HG02884 (cell line): ENCODE measurements around the gene LINGO1.

ENCODE experiments used
- ATAC-seq: cut with Tn5 transposase; IDR thresholded peaks from one replicate; pipeline ENCODE4 v1.9.1; 2021; ENCODE audit warnings: mild to moderate bottlenecking, moderate library complexity; ENCODE audit not compliant: unreplicated experiment

The LINGO1 gene

DNA sequence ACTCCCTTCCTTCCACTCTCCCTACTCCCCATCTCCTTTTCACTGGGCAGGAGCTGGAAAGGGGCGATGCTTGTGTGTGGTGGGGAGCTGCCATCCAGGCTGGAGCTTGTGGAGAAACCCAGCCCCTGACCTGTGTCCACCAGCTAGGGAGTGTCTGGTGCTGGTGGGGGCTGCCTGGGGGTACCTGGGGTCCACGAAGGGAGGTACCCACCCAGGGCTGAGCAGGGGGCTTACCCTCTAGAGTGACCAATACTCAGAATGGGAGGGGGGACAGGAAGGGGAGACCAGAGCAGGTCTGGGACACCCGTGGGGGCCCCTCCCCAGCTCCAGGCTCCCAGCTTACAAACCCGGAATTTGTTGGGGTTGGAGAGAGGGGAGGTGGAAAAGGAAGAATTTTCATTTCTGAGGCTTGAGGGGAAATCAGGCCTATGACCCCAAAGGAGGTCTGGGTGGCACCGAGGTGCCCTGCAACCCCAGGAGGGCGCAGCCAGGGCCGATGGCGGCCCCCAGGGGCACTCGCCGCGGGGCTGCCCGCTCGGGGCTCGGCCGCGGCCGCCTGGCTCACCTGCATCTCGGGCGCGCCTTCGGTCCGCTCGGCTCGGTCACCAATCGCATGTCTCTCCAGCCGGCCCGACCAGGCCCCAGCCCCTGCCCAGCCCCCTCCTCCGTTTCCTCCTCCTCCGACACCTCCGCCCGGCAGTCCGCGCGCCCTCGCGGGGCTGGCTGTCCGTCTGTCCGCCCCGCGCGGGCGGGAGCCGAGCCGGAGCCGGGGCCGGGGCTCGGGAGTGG is 773 bp downstream of the LINGO1 start:
- ATAC-seq: no peak

DNA sequence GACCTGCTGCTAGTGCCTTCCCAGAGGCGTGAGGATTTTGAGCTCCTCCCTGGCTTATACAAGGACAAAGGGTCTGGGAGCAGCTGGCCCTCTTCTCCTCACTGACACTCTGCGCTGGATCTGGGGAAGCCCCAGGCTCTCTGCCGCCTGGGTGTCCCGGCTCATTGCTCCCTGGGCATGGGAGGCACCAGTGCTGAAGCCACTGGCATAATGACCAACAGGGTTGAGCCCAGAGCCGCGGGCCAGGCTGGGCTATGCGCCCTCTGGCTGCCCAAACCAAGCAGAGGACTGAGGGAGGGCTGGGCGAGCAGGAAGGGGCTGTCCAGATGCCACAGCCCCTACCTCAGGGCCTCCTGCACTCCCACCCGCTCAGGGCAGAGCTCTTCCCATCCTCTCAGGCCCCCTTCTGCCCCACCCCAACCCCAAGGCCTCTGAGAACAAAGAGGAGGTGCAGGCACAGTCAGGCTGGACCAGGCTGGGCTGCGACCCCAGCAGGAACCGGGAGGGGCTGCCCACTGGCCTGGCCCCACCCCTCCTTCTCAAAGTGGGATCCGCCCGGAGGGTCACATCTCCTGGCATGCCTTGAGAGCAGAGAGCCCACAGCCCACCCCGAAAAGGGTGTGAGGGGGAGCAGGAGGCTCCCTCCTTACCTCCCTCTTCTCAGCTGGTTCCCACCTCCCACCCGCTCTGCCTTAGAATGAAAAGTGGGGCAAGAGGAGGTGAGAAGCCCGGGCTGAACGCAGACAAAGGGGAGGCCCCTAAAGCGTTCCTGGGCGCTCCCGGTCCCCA is 1.6 kb downstream of the LINGO1 start:
- no peak for ATAC-seq

DNA sequence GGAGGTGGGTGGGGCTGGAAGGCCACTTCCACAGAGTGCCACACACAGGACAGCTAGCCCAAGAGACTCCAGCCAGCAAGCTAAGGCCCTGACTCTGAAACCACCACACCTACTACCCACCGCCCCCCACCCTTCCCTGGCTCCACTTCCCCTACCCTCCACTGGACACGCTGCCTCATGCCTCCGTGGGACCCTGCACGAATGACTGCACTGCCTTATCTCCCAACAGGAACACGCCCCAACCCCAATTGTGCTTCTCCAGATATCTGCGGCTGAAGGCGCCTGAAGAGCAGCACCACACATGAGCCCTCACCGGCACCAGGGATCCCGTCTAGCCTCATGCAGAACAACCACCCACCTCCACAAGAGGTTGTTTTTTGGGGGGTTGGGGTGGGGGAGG is 2.7 kb downstream of the LINGO1 start:
- no peak for ATAC-seq

DNA sequence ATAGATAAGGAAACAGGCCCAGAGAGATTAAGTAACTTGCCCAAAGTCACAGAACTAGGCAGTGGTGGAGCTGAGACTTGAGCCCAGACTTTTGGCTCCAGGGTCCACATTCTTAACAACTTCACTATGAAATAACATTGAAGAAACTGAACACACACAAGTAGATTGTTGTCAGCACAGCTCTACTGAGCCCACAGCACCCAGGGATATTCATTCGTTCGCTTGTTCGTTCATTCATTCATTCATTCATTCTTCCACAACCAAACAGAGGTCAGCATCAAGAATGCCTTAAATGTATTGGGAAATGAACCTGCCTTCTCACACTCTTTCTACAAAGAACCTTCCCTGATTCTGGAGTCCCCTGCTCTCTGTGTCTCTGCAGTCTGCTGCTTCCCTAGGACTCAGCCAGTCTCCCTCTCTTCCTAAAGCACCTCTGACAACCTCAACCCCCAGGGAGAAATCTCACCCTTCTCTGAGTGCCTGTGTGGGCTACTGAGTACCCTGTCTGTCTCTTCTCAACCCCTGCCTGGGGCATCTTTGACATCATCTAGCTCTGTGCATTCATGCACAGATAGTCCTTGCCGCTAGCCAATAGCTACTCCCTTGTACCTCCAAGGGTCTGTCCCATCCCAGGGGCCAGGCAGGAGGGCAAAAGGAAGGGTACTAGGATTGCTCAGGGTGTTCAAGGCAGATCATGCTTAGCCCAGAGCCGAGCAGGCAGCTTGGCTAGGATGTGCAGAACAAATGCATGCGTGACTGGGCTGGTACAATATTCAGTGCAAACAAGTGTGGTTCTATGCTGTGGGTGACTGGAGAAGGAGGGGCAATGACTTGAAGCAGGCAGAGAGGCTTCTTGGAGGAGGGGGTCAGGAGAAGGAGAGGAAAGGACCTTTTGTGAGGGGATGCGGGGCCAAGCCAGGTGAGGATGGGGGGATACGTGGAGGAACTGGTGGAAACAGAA is 3.4 kb downstream of the LINGO1 start:
- no peak for ATAC-seq

DNA sequence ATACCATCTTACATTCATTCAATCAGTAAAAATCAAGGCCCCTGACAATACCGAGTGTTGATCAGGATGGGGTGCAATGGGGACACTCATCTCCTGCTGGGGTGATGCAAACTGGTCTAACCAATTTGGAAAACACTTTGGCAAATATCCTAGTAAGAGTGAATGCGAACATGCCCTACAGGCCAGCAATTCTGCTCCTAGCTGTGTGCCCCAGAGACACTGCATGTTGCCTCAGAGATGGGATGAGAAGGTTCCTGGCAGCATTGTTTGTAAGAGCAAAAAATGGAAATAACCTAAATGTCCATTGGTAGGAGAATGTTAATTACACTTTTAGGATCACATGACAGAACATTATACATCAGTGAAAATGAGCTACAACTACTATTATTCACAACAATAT is 4.7 kb downstream of the LINGO1 start:
- no peak for ATAC-seq

DNA sequence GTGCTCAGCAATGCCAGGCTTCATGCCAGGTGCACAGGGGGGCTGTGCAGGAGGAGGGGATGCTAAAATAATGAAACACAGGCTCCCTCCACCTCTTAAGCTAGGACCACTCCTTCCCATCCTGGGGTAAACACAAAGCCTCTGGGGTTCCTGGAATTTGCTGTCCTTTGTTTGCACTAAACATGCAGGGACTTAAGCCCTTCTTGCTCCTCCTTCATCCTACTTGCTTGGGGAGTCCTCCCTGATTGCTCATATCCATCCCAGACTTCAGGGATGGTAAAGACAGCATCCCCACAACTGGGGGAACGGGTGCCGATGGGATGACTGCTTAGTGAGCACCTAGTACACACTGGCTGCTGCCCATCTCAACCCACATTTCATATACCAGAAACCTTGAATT is 5.1 kb downstream of the LINGO1 start:
- ATAC-seq: no peak

DNA sequence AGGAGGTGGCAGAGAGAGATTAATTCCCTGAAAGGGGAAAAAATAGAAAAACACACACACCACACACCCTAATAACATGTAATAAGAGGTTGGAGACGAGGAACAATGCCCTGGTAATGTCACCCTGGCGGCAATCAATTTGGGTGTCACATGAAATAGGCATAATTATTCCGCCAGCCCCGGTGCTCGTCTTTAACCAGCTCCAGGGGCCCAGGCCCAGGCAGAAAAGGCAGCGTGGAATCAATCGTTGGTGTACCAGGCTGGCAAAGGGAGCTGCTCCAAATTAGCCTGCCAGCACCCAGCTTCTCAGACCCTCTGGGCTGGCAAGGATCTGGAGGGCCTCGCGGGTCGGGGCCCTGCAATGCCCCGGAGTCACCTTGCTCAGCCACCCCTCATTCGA is 5.6 kb downstream of the LINGO1 start:
- no peak for ATAC-seq

DNA sequence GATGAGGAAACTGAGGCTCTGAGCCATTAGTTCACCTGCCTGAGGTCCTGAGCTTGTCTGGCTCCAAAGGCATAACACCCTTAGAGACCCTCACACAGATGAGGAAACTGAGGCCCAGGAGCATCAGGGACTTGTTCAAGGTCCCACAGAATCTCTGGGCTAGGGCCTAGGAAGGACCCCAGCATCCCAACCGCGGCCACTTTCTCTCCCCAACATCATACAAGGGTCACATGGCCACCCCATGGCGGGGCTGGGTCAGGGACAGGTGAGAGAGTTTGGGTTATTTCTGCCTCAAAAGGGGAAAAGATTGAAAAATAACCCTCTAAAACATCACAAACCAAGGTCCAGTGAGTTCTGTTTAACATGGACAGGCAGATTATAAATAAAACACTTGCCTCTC is 6.7 kb downstream of the LINGO1 start:
- ATAC-seq: no peak

DNA sequence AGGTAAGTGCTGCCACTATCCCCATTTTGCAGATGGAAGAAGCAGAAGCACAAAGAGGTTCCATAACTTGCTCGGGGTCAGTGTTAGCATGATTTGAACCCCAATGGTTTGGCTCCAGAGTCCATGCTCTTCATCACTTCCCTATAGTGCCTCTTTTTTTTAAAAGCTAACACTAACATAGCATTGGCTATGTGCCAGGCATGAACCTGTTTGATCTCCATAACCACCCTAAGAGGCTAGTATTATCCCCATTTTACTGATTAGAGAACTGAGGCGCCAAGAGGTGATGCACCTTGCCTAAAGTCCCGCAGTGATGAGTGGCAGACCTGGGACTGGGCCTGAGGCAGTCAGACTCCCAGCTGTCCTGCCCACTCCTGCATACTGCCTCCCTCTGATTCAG is 7.3 kb downstream of the LINGO1 start:
- no peak for ATAC-seq

DNA sequence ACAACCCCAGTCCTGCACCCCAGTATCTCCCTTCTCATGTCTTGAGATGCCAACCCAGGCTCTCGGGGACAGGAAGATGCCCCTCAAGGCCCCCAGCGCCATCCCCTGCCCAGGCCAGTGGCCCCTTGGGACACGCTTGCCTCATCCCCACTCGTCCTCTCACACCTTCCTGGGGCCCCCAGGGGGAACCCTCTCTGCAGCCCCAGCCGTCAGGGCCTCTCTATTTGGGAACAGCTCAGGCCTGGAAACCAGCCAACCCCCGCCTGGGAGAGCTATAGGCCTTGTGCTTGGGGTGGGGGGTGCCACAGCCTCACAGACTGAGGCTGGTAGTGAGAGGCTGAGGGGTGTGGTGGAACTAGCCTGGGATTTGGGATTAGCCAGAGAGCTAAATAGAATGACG is 7.8 kb downstream of the LINGO1 start:
- ATAC-seq: no peak

DNA sequence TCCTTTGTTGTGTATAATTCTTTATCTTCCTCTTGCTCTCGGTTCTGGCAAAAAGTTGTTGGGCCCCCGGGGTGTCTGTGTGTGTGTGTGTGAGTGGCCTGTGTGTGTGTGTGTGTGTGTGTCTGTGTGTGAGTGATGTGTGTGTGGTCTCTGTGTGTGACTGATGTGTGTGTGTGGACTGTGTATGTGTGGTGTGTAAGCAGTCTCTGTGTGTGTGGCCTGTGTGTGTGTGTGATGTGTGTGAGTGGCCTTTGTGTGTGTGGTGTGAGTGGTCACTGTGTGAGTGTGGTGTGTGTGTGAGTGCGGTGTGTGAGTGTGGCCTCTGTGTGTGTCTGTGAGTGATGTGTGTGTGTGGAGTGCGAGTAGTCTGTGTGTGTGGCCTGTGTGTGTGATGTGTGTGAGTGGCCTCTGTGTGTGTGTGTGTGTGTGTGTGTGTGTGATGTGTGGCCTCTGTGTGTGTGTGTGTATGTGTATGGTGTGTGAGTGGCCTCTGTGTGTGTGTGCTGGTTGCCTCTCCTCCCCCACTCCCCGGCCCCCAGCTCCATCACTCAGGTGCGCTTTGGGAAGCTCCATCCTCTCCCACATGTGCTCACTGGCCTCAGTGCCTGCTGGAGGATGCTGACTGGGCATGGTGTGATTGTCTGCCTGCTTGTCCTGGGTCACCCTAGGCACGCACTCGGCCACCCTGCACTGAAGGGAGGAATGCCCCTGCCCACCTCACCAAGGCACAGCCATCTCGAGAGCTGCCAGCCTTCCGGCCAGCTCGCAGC is 8.8 kb downstream of the LINGO1 start:
- ATAC-seq: no peak

DNA sequence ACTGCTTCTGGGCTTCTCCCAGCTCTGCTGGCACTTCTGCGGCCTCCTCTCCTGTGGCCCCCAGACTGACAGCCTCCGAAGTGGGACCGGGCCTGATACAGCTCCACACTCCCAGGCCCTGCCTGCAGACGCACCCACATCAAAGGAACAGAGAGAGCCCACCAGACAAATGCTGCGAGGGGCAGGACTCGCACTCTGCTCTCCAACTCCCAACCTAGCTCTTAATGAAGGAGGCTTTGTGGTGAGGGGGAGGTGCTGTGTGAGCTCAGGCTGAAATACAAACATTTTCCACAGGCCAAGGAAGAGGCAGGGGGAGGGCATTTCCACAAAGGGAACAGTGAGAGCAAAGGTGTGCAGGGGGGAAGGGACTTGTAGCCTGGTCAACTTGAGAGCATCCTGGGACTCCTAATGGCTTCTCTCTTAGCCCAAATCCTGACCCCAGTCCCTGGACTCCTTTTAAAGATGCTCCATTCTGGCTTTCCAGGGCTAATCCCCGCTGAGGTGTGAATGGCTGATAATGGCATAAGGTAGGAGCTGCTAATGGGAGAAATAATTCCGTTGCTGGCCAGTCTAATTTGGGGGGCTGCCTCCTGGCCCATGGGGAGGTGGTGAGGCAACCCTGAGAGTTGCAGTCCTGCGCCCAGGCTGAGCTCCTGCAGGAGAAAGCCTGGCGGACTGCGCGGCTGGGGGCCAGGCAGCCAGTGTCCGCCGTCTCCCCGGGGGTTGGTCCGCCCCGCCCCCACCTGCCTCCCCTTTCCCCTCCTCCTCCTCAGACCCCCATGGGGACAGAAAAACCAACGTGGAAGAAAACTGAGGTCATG is 9.6 kb downstream of the LINGO1 start:
- no peak for ATAC-seq

DNA sequence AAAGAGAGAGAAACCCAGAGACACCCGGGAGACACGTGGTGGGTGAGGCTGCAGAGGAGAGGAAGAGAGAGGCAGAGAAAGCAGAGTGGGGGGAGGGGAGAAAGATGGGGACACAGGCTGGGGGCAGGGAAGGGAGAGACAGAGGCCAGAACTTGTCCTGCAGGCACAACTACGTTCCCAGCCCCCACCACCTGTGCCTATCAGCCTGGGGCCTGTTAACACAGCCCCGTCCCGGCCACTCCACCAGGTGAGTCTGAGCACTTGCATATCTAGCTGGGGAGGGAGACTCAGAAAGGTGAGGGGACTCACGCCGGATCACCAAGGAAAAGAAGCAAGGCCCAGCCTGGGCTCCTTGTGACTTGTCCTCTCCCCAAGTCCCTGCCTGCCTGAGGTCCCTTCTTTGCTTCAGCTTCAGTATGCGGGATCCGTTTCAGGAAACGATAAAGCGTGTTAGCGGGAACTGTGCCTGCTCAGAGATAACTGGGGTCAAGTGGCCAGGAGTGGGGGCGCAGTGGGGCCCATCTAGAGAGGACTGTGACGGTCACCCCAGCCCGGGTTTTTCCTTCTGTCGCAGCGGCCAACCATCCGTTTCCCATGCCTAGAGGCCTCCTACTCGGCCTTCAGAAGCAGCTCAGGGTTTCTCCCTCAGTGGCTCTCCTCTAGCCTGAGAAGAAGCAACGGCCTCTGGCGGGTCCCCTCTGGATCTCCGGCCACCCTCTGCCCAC is 10.3 kb downstream of the LINGO1 start:
- ATAC-seq: no peak

DNA sequence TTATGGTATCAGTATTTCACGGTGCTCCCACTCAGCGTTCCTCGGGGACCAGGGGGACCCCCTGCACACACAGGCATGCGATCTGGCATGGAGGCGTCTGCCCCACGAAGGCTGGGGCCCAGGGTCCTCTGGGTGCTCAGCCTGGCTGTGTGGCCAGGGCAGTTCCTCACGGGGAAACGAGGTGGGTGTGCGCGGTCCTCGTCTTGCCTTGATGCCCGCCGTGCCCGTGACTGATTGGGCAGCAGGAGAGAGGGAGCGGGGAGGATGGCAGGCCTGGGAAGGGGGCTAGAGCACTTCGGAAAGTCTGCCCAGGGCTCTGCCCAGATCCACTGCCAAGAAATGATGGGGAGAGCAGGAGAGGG is 10.9 kb downstream of the LINGO1 start:
- no peak for ATAC-seq

DNA sequence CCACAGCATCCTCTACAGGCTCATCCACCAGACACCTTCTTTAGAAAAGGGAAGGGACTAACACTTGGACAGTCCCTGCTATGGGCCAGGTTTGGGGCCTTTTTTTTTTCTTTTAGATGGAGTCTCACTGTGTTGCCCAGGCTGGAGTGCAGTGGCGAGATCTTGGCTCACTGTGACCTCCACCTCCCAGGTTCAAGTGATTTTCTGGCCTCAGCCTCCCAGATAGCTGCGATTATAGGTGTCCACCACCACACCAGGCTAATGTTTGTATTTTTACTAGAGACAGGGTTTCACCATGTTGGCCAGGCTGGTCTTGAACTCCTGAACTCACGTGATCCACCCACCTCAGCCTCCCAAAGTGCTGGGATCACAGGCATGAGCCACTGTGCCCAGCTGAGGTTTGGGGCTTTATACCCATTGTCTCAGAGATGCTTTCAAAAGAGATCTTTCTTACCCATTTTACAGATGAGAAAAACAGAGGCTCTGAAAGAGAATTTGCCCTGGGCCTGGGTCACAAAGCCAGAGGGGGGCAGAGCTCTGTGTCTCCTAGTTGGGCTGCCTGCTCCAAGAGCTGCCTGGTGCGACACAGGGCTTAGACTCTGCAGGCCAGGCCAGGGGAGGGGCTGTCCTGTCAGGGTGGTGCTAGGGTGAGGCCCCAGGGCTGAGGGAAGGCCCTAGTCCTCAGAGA is 11.6 kb downstream of the LINGO1 start:
- no peak for ATAC-seq

DNA sequence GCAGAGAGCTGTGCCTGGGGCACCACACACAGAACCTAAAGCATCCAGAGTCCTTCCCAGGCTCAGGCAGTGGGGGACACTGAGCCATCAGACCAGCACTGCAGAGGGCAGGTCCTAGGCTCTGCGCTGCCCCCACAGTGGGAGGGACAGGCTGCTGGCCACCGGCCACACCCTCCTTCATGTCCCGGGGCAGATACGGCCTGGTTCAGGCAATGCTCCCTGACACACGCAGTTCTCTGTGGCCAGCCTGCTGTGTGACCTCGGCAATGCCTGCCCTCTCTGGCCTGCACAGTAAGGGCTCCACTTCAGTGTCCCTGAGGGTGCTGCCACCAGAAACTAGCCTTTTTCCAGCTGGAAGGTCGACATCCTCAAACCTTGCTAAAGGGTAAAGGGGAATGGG is 12.4 kb downstream of the LINGO1 start:
- ATAC-seq: no peak

DNA sequence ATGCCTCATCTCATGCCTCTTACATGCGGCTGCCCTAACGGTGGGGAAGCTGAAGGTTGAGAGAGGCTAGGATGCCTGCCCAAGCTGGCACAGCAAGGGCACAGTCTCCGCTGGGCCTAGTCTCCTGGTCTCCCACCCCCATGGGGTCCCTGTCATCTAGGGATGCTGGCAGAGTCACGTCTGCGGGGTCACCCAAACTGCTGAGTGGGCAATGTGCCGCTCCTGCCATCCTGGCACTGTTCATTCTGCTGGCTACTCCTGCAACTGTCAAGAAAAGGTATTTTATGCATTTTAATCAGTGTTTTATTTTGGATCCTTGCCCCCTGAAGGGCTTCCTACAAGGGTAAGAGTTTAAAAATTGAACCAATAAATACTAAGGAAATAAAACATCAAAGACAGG is 12.8 kb downstream of the LINGO1 start:
- ATAC-seq: no peak

DNA sequence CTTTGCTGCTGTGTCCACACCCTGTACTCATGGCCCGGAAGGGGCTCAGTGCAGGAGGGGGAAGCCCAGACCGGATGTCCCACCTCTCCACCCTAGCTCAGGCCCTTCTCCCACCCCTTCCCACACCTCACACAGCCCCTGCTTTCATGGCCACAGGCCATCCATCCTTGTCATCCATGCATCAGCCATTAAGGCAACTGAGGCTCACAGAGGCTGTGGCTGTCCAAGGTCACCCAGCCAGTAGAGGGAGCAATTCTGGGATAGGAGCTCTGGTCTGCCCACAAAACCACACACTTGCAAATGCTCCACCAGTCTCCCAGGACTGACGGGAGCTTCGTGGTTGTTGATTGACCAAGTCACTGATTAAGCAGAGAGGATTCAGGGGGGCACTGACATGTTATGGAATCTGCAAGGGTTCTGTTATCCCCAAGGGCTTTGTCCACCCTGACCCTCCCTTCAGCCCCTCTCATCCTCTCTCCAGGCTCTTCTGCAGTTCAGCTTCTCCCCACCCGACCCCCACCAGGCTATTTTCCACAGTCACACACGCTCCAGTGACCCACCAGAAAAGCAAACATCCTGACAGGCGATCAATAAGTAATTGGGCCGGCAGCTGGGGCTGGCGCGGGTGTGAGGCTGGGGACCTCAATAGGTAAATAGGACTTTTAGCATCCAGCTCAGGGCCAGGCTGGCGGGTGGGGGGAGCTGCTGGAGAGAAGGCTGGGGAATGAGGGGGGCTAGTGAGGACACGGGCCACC is 15.1 kb downstream of the LINGO1 start:
- no peak for ATAC-seq
